Calu3 (cell line): Measurements from ENCODE around the gene SHD. TPM values are rescaled to one million over a fixed set of nuclear protein-coding genes. Genes with fewer than 3 reads are reported as not detected.
"Not testable (repeated sequence)": the region's sequence is repeated elsewhere in the genome, so short reads cannot be mapped to it uniquely, and the experiment has no call there.

Experiments used
- BruUV-seq: library from RNA; stranded (reverse); fragments of 400-500 nt; replicated peaks from 2 replicates; lab custom pipeline; 2021; lab: Mats Ljungman, UMichigan
- CTCF ChIA-PET: fragments of 300-600 bp; sonication (Branson Sonifier 250); formaldehyde crosslinking; loops from one replicate; lab custom pipeline; 2022; ENCODE audit warnings: antibody characterized with exemption; lab: Charles Lee
- DNase-seq: peaks from one replicate; pipeline ENCODE4 v3.0.0; 2022
- H3K27ac Mint-ChIP-seq: one replicate; pipeline ENCODE4 v1.8.0; 2022; ENCODE audit warnings: mixed read lengths; ENCODE audit not compliant: unreplicated experiment
- H3K27me3 Mint-ChIP-seq: one replicate; pipeline ENCODE4 v1.8.0; 2022; ENCODE audit warnings: mixed read lengths; ENCODE audit not compliant: unreplicated experiment
- H3K36me3 Mint-ChIP-seq: one replicate; pipeline ENCODE4 v1.8.0; 2022; ENCODE audit warnings: mild to moderate bottlenecking, moderate library complexity, mixed read lengths; ENCODE audit not compliant: insufficient read depth, unreplicated experiment
- H3K4me1 Mint-ChIP-seq: one replicate; pipeline ENCODE4 v1.8.0; 2022; ENCODE audit warnings: mild to moderate bottlenecking, low read depth, mixed read lengths; ENCODE audit not compliant: unreplicated experiment
- H3K4me3 Mint-ChIP-seq: one replicate; pipeline ENCODE4 v1.8.0; 2022; ENCODE audit warnings: mild to moderate bottlenecking, low read depth, moderate library complexity, mixed read lengths; ENCODE audit not compliant: unreplicated experiment
- H3K9me3 Mint-ChIP-seq: one replicate; pipeline ENCODE4 v1.8.0; 2022; ENCODE audit warnings: low read depth, mixed read lengths; ENCODE audit not compliant: unreplicated experiment
- CTCF ChIP-seq: fragments of 200-600 bp; IDR thresholded peaks from one replicate; pipeline ENCODE4 v1.8.0; 2022; ENCODE audit warnings: antibody characterized with exemption; ENCODE audit not compliant: unreplicated experiment
- intact Hi-C: fragments of 100-400 bp; cut with micrococcal nuclease; formaldehyde crosslinking; loops from one replicate; pipeline ENCODE4 v1.10.0; 2022; ENCODE audit not compliant: unreplicated experiment
- total RNA-seq: library from RNA; stranded (reverse); gene quantifications from 2 replicates; pipeline ENCODE4 v1.2.3, GENCODE V29; 2022

The SHD gene
- total RNA-seq, 1 experiment from 2014 or later = not detected

DNA sequence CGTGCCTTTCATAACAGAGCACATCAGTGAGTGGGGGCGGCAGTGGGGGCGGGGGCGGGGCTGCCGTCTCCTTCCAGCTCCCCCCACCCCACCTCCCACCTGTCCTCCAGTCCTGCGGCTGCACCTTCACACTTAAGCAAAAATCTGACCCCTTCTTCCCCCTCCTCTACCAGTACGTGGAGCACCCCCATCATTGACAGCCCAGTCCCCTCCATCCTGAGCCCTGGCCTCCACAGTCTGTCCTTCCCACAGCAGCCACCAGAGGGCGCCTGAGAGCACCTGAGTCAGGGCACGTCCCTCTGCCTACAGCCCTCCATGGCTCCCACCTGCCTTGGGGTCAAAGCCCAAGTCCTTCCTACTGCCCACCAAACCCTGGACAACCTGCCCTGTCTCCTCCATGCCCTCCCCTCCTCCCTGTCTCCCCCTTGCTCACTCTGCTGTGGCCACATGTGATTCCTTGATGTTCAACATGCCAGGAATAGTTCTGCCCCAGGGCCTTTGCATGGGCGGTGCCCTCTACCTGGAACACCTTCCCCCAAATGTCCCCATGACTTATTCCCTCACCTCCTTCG is 45.7 kb upstream of the SHD start:
- H3K4me3 Mint-ChIP-seq = peak overlapping the region; percentile 39
- no peaks in the 10 kb centered on the region for H3K9me3 Mint-ChIP-seq
- no peaks in the 10 kb centered on the region for H3K4me1 Mint-ChIP-seq
- no peaks in the 10 kb centered on the region for H3K36me3 Mint-ChIP-seq
- peak; percentile 59 for TF ChIP-seq CTCF
- intact Hi-C loops = no loop called here
- CTCF ChIA-PET = interaction anchor here (0.5 to 1.0 kb wide), 4 partner anchors 10 to 77 kb away, joined by 3 to 5 read pairs (median 5); no protein-coding TSS in a partner anchor
- no TSS peak for BruUV-seq
- no peak overlapping the region for H3K27ac Mint-ChIP-seq
- peak; percentile 69 for DNase-seq
- H3K27me3 Mint-ChIP-seq = no peaks in the 10 kb centered on the region

DNA sequence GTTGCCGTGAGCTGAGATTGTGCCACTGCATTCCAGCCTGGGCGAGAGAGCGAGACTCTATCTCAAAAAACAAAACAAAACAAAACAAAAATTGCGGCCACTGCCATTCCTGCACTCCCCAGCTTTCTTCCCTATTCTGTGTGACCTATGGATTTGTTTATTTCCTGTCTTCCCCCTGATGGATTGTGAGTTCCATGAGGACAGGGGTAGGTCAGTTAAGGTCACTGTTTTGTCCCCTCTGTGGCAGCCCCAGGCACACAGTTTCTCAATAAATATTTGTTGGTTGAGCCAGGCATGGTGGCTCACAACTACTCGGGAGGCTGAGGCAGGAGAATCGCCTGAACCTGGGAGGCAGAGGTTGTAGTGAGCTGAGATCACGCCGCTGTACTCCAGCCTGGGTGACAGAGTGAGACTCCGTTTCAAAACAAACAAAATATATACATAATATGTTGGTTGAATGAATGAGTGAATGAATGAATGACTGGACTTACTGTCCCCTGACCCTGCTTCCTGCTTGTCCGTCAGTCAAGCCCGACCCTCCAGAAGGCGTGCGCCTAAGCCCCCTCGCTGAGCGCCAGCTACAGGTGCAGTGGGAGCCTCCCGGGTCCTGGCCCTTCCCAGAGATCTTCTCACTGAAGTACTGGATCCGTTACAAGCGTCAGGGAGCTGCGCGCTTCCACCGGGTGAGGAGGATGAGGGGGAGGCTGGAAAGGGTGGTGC is 44.8 kb upstream of the SHD start:
- intact Hi-C loops = no loop called here
- H3K36me3 Mint-ChIP-seq = no peaks in the 10 kb centered on the region
- TF ChIP-seq CTCF = no peak
- DNase-seq = no peak
- CTCF ChIA-PET = no interaction called here
- no peak overlapping the region for H3K27ac Mint-ChIP-seq
- H3K27me3 Mint-ChIP-seq = no peaks in the 10 kb centered on the region
- H3K4me1 Mint-ChIP-seq = no peaks in the 10 kb centered on the region
- H3K4me3 Mint-ChIP-seq = no peak overlapping the region
- H3K9me3 Mint-ChIP-seq = no peaks in the 10 kb centered on the region
- BruUV-seq = no TSS peak

GRCh38 chr19:4234862-4235201 is 44.2 kb upstream of the SHD start:
- Mint-ChIP-seq H3K27ac (no peak overlapping the region), H3K36me3 (no peaks in the 10 kb centered on the region), H3K4me1 (no peaks in the 10 kb centered on the region), H3K9me3 (no peaks in the 10 kb centered on the region), H3K4me3 (no peak overlapping the region), H3K27me3 (no peaks in the 10 kb centered on the region)
- intact Hi-C loops = no loop called here
- BruUV-seq = no TSS peak
- no peak for TF ChIP-seq CTCF
- no peak for DNase-seq
- CTCF ChIA-PET = no interaction called here

DNA sequence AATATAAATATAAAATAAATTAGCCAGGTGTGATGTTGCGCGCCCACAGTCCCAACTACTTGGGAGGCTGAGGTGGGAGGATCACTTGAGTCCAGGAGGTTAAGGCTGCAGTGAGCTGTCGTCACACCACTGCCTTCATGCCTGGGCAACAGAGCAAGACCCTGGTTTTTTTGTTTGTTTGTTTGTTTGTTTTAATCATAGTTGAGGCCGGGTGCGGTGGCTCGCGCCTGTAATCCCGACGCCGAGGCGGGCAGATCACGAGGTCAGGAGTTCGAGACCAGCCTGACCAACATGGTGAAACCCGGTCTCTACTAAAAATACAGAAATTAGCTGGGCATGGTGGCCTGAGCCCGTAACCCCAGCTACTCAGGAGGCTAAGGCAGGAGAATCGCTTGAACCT is 41.6 kb upstream of the SHD start:
- H3K4me3 Mint-ChIP-seq, DNase-seq, CTCF ChIA-PET, BruUV-seq, intact Hi-C loops, H3K36me3 Mint-ChIP-seq, H3K4me1 Mint-ChIP-seq, H3K27ac Mint-ChIP-seq, H3K27me3 Mint-ChIP-seq, H3K9me3 Mint-ChIP-seq: not testable (repeated sequence)

GRCh38 chr19:4238831-4239230 is 40.2 kb upstream of the SHD start:
- H3K27me3 Mint-ChIP-seq = no peaks in the 10 kb centered on the region
- H3K4me3 Mint-ChIP-seq = no peak overlapping the region
- CTCF ChIA-PET = no interaction called here
- intact Hi-C loops = no loop called here
- H3K9me3 Mint-ChIP-seq = peaks cover 2% of the 10 kb centered on the region
- H3K4me1 Mint-ChIP-seq = no peaks in the 10 kb centered on the region
- no peak for TF ChIP-seq CTCF
- H3K36me3 Mint-ChIP-seq = no peaks in the 10 kb centered on the region
- no peak for DNase-seq
- no TSS peak for BruUV-seq
- H3K27ac Mint-ChIP-seq = no peak overlapping the region
